HG03039 (cell line): ENCODE data around the gene KRTDAP.

Experiments used
- ATAC-seq: cut with Tn5 transposase; IDR thresholded peaks from one replicate; pipeline ENCODE4 v1.9.1; 2021; ENCODE audit warnings: mild to moderate bottlenecking, moderate library complexity; ENCODE audit not compliant: unreplicated experiment

Gene KRTDAP

GRCh38 chr19:35513628-35514281 is 23.5 kb upstream of the KRTDAP start, which contains the start of gene DMKN:
Gene DMKN, minus strand, starts transcription at chr19:35513649. Its CDS starts 174 bp downstream, at chr19:35513475.
- ATAC-seq: no peak

GRCh38 chr19:35512831-35513627 is 22.8 kb upstream of the KRTDAP start:
- no peak for ATAC-seq

GRCh38 chr19:35511337-35511736 is 21.1 kb upstream of the KRTDAP start:
- ATAC-seq: no peak

GRCh38 chr19:35510626-35510964 is 20.3 kb upstream of the KRTDAP start:
- no peak for ATAC-seq

GRCh38 chr19:35509861-35510625 is 19.8 kb upstream of the KRTDAP start:
- no peak for ATAC-seq

- no peak for ATAC-seq
These were observed 18.9 kb upstream of the KRTDAP start for GRCh38 chr19:35509018-35509652.

- no peak for ATAC-seq
These were observed 17.9 kb upstream of the KRTDAP start for GRCh38 chr19:35508129-35508528.

- ATAC-seq: no peak
These were observed 17.3 kb upstream of the KRTDAP start for GRCh38 chr19:35507561-35507960.

GRCh38 chr19:35506011-35506410 is 15.7 kb upstream of the KRTDAP start:
- ATAC-seq: no peak

- ATAC-seq: no peak
These were observed 12.5 kb upstream of the KRTDAP start for GRCh38 chr19:35502751-35503150.

- ATAC-seq: no peak
These were observed 11.4 kb upstream of the KRTDAP start for GRCh38 chr19:35501684-35502083.

GRCh38 chr19:35500611-35501010 is 10.3 kb upstream of the KRTDAP start:
- ATAC-seq: no peak

- no peak for ATAC-seq
These were observed 8.8 kb upstream of the KRTDAP start for GRCh38 chr19:35498984-35499527.

GRCh38 chr19:35498220-35498619 is 8.0 kb upstream of the KRTDAP start:
- ATAC-seq: no peak

- ATAC-seq: no peak
These were observed 7.1 kb upstream of the KRTDAP start for GRCh38 chr19:35497406-35497805.

GRCh38 chr19:35495107-35496064 is 5.1 kb upstream of the KRTDAP start:
- ATAC-seq: no peak

GRCh38 chr19:35493971-35494370 is 3.7 kb upstream of the KRTDAP start:
- no peak for ATAC-seq

- no peak for ATAC-seq
These were observed 1.6 kb upstream of the KRTDAP start for GRCh38 chr19:35491836-35492360.

- no peak for ATAC-seq
These were observed 1.6 kb downstream of the KRTDAP start for GRCh38 chr19:35488677-35489076.
